DOHH2 (cell line): ENCODE results near the gene LRPPRC.

Experiments
- H3F3A ChIP-seq: fragments of 200-600 bp; sonication (generic), shearing (Covaris generic); 2 replicates; pipeline ENCODE4 v1.6.0; 2016; ENCODE audit warnings: antibody characterized with exemption, mild to moderate bottlenecking; ENCODE audit not compliant: control insufficient read depth, insufficient read depth
- H3K27ac ChIP-seq: fragments of 200-600 bp; sonication (generic); 2 replicates; pipeline ENCODE4 v1.5.1; 2014; ENCODE audit warnings: low read depth, mild to moderate bottlenecking, low read length, moderate library complexity
- H3K27me3 ChIP-seq: fragments of 200-600 bp; sonication (generic); 2 replicates; pipeline ENCODE4 v1.6.1; 2014; ENCODE audit warnings: mild to moderate bottlenecking, low read length, mixed read lengths; ENCODE audit not compliant: control insufficient read depth
- H3K36me3 ChIP-seq: fragments of 200-600 bp; sonication (generic); 2 replicates; pipeline ENCODE4 v1.6.1; 2014; ENCODE audit warnings: mild to moderate bottlenecking, low read length, moderate library complexity, mixed read lengths; ENCODE audit not compliant: control insufficient read depth
- H3K4me1 ChIP-seq: fragments of 200-600 bp; sonication (generic); 2 replicates; pipeline ENCODE4 v1.6.1; 2014; ENCODE audit warnings: mild to moderate bottlenecking, low read length, mixed read lengths; ENCODE audit not compliant: control insufficient read depth
- H3K4me2 ChIP-seq: fragments of 200-600 bp; sonication (generic); 2 replicates; pipeline ENCODE4 v1.6.0; 2014; ENCODE audit warnings: mild to moderate bottlenecking, low read length, moderate library complexity
- H3K4me3 ChIP-seq: fragments of 200-600 bp; sonication (generic); 2 replicates; pipeline ENCODE4 v1.5.1; 2014; ENCODE audit warnings: mild to moderate bottlenecking, low read length, mixed read lengths
- H3K79me2 ChIP-seq: fragments of 200-600 bp; sonication (generic); 2 replicates; pipeline ENCODE4 v1.6.1; 2014; ENCODE audit warnings: mild to moderate bottlenecking, low read length, mixed read lengths; ENCODE audit not compliant: control insufficient read depth
- H3K9me2 ChIP-seq: fragments of 200-600 bp; sonication (generic); replicated peaks from 2 replicates; pipeline ENCODE4 v1.6.1; 2014; ENCODE audit warnings: mild to moderate bottlenecking, low read length, mixed read lengths; ENCODE audit not compliant: control insufficient read depth
- H3K9me3 ChIP-seq: fragments of 200-600 bp; sonication (generic); 2 replicates; pipeline ENCODE4 v1.6.1; 2014; ENCODE audit warnings: antibody characterized with exemption, low read length, mixed read lengths; ENCODE audit not compliant: control insufficient read depth, insufficient read depth
- H4K20me1 ChIP-seq: fragments of 200-600 bp; sonication (generic); 2 replicates; pipeline ENCODE4 v1.6.0; 2014; ENCODE audit warnings: low read depth, mild to moderate bottlenecking, antibody characterized with exemption, low read length, moderate library complexity; ENCODE audit not compliant: control insufficient read depth, insufficient read depth
- CTCF ChIP-seq: fragments of 200-600 bp; sonication (generic); IDR thresholded peaks from one replicate; pipeline ENCODE4 v1.5.1; 2014; ENCODE audit warnings: antibody characterized with exemption, mild to moderate bottlenecking, low read depth, low read length; ENCODE audit not compliant: poor library complexity, severe bottlenecking
- EZH2phosphoT487 ChIP-seq: fragments of 200-600 bp; sonication (generic); IDR thresholded peaks from 2 replicates; pipeline ENCODE4 v1.6.1; 2017; ENCODE audit warnings: borderline replicate concordance, mild to moderate bottlenecking, antibody characterized with exemption, low read length, moderate library complexity, mixed read lengths

Gene LRPPRC

GRCh38 chr2:43906448-43907109 lies 89.2 kb downstream of the LRPPRC start:
- no peaks in the 10 kb centered on the region for H3K9me3 ChIP-seq
- no peak for TF ChIP-seq CTCF
- no peak for TF ChIP-seq EZH2phosphoT487
- no peak overlapping the region for H3K27ac ChIP-seq
- H3K4me3 ChIP-seq, result no peak overlapping the region
- peaks cover 80% of the 10 kb centered on the region for H3K36me3 ChIP-seq
- H3F3A ChIP-seq, result peaks cover 3% of the 10 kb centered on the region; the same call in 1 of the 2 replicates
- no peaks in the 10 kb centered on the region for H3K9me2 ChIP-seq
- no peak overlapping the region for H3K4me2 ChIP-seq
- H3K27me3 ChIP-seq, result no peaks in the 10 kb centered on the region
- H3K4me1 ChIP-seq, result no peaks in the 10 kb centered on the region
- H3K79me2 ChIP-seq, result no peaks in the 10 kb centered on the region
- no peaks in the 10 kb centered on the region for H4K20me1 ChIP-seq

- no peak overlapping the region for H3K4me2 ChIP-seq
- no peaks in the 10 kb centered on the region for H4K20me1 ChIP-seq
- no peak overlapping the region for H3K27ac ChIP-seq
- TF ChIP-seq CTCF (no peak), EZH2phosphoT487 (no peak)
- no peaks in the 10 kb centered on the region for H3K27me3 ChIP-seq
- no peaks in the 10 kb centered on the region for H3K79me2 ChIP-seq
- H3F3A ChIP-seq, result peaks cover 3% of the 10 kb centered on the region; the same call in 1 of the 2 replicates
- peaks cover 82% of the 10 kb centered on the region for H3K36me3 ChIP-seq
- no peak overlapping the region for H3K4me3 ChIP-seq
- H3K4me1 ChIP-seq, result no peaks in the 10 kb centered on the region
- no peaks in the 10 kb centered on the region for H3K9me3 ChIP-seq
- no peaks in the 10 kb centered on the region for H3K9me2 ChIP-seq
These were observed 89.9 kb downstream of the LRPPRC start for GRCh38 chr2:43905871-43906270.

GRCh38 chr2:43905371-43905803 lies 90.4 kb downstream of the LRPPRC start:
- TF ChIP-seq CTCF (no peak), EZH2phosphoT487 (no peak)
- H3F3A ChIP-seq, result peaks cover 3% of the 10 kb centered on the region; the same call in 1 of the 2 replicates
- no peak overlapping the region for H3K4me2 ChIP-seq
- no peak overlapping the region for H3K27ac ChIP-seq
- H3K27me3 ChIP-seq, result no peaks in the 10 kb centered on the region
- no peak overlapping the region for H3K4me3 ChIP-seq
- H3K79me2 ChIP-seq, result no peaks in the 10 kb centered on the region
- H3K36me3 ChIP-seq, result peaks cover 86% of the 10 kb centered on the region
- H3K4me1 ChIP-seq, result no peaks in the 10 kb centered on the region
- no peaks in the 10 kb centered on the region for H3K9me2 ChIP-seq
- no peaks in the 10 kb centered on the region for H3K9me3 ChIP-seq
- no peaks in the 10 kb centered on the region for H4K20me1 ChIP-seq
